Stimulated activated CD4-positive, alpha-beta T cell treated with anti-CD3 and anti-CD28 coated beads, Interleukin-2, amount 100 ng/mL, for 48 hours (primary cell): ENCODE measurements around the gene MMD.
"Not testable (repeated sequence)": the region's sequence is repeated elsewhere in the genome, so short reads cannot be mapped to it uniquely, and the experiment has no call there.

Experiments
- DNase-seq, 2 donors: peaks; one replicate each; pipeline ENCODE4 v3.0.0-alpha.2; 2020

Gene MMD

DNA sequence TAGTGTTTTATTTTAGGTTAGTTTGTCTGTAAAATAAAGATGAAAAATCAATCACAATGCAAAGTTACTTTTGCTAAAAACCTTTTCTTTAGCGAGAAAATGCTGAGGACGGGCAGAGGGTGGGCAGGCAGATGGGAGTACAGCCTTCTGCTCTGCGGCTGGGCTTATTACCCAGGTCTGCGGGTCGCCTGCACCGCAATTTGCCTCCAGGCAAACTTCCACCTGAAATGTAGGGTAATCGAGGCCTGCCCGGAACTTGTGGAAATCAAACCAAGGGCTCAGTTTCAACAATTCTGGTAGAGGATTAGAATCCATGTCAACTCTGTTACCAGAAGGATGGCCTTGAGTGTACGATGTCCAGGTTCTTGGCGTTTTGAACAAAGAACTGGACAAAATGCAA lies 22.3 kb upstream of the MMD start:
- DNase-seq, result no peak

DNA sequence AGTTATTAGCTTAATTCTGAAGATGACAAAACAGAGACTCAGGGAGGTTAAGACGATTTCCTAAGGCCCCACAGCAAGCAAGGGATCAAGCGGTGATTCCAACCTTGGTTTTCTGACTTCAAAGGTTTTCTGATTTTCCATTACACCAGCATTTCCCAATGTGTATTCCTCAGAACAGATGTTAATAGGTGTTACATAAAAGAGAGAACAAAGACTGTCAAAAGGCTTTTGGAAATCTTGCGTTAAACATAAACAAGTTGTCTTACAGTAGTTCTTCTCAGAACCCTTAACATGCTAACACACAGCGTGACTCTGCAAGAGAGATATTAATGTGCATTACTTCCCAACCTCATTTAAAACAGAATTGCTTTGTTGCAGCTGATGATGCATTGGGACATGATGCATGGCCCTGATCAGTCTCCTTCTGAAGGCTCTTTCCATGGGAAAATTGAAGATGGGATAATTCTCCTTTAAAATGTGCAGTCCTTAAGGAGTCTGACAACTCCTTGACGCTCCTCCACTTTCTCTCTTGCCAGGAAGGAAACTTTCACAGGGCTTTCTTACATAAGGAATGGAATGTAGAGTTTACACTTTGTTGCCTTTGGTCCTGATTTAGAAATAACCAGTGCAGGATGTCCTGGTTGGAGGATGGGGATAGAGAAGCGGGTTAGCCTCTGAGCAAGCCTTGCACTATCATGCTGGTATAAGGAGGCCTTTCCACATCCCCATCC lies 21.5 kb upstream of the MMD start:
- no peak for DNase-seq

DNA sequence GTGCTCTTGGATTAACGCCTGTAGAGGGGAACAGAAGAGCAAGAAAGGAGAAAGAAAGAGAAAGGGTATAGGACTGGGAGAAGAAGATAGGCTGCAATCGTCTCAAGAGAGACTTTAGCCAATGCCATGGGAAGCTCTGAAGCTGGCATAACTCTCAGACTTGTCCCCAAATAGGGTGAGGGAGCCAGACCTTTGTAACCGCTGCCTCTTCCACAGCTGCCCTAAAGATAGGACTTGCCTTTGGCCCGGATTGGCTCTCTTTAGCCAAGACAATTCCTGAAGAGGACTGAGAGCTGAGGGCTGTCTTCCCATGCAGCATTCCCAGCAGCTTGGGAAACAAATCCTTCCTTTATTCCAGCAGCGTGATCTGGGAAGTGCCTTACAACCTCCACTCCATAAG lies 20.8 kb upstream of the MMD start:
- DNase-seq, result no peak

DNA sequence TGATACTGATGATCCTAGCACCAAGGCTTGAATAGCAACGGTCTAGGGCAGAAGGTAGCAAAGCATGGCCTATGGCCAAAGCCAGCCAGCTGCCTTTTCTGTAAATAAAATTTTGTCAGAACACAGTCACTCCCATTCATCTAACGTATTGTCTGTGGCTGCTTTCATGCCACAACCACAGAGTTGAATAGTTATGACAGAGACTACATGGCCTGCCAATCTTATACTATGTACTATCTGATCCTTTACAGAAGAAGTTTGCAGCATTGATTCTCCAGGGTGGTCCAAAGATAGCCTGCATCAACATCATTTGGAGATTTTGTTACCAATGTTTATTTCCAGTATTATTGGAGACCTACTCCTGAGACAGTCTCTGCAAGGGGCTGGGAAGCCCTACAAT lies 19.9 kb upstream of the MMD start:
- no peak for DNase-seq

DNA sequence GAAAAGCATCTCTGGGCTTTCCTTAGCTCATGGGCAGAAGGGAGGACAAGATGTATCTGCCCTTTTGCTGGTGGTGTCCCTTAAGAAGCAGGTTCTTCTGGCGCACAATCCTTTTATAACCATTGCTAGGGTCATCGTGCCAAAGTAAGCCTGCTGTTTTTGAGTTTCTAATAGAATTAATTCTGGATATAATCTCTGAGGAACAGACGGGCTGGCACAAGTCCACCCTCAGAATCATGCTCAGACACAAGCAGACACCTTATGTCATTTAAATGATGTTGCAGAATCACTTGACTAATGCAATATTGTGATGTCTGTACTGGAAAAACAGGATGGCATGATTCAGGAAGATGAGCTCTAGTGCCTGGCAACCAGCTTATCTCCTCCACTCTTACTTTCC lies 18.8 kb upstream of the MMD start:
- DNase-seq, result no peak

DNA sequence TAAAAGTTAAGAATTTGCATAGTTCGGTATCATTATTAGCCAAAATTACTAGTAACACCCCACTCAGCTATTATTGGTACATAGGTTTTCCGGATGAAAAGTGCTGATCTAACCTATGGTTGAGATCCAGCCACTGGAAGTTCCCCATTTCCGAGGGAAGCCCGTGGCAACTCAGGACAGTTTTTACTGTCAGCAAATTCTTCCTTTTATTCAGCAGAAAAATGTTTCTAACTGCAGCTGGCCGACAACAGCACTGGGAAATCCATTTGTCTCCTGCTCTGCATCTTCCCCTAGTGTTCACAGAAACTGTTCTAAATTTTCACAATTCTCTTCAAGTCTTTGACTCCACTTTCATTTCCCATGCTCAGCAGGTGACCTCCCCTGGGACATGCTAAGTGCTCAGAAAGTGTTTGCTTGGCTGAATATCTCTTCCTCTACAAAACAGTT lies 15.5 kb upstream of the MMD start:
- DNase-seq, result no peak

DNA sequence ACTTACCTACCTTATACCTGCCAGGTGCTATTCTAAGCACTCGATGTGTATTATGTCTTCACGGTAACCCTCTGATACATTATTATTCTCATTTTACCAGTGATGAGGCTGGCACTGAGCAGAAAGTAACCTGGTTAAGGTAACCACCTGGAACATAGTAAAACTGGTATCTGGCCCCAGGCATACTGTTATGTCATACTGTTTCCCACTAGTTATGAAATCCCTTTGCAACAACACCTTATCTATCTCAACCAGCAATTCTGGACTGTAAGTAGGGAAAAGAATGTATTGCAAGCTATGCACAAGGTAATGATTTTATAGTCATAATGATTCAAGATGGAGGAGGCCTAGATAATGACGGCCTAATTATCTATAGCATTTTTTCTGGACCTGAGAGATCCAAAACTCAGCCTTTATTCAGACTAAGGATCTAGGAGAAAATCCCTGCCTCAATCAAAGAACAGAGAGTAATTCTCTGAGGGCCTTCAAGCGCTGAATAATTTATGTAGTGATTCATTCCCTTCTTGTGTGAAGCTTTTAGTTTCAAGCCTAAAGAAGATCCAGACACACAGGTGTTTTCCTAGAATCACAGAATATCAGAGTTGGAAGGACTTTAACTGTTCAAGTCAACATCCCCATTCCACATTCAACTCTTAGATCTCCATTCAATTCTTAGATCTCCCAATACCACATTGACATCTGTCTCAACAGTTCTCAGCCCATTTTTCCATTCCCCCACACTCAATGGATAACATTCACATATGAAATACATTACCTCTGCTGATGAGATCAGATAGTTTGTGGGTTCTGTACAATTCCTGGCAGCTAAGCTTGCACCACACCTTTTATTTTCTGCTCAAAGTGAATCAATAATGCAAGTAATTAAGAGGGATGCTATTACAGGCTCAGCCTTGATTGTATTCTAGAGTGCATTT lies 14.9 kb upstream of the MMD start:
- no peak for DNase-seq

DNA sequence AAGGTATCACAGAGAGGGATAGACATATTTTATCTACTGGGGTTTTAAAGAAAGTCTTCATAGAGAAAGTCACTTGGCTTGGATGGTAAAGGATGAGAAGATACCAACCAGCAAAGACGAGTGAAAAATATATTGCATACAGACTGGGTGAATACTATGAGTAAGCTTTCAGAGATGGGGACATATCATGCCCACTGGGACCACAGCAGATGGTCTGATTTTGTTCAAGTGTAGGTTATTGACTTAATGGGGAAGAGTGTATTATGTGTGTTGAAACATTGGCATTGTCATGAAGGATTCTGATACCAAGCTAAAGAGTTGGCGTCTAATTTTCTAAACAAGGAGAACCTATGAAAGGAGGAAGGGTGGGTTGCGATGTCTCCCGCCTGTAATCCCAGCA lies 13.8 kb upstream of the MMD start:
- no peak for DNase-seq

DNA sequence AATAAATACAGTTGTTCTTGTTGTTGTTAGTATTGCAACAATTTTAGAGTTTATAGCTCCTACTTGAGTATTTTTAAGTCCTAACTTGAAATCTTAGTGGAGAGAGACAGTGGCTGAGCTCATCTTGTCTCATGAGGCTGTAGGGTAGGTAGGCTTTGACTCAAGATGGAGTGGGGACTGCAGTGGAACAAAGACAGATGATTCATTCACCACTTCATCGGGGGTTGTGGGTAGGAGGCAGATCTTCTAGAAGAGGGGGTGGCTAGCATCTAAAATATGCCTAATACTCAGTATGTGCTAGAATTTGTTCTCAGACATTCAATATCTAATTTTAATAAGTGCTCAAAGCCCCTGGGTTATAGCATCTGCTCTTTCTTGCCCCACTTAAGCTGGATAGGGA lies 13.1 kb upstream of the MMD start:
- no peak for DNase-seq

DNA sequence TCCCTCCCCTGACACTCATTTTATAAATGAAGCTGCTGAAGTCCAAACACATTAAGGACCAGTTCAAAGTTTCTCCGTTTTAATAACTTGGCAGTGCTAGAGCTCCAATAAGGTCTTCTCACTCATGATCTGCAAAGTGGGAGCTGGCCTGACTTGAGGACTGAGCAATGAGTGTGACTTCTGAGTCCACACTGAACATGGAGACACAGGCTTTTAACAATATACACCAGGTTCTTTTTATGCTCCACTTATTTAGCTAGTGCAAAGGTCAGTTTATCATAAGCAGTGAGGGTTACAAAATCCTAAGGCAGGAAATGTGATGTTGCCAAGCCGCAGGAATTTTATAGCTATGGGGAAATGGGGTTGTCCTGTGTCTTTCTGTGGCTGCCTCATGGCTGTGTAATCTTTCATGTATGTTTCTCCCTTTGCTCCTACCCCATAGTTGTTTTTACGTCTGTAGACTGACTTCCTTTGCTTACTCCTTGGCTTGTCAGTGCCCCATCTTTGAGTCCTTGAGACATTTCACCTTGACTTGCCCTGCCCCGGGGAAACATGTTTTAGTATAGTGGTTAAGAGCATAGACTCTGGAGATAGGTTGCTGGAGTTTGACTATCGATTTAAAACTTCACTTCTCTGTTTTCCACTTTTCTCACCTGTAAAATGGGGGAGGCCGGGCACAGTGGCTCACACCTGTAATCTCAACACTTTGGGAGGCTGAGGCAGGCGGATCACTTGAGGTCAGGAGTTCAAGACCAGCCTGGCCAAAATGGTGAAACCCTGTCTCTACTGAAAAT lies 12.2 kb upstream of the MMD start:
- no peak for DNase-seq

DNA sequence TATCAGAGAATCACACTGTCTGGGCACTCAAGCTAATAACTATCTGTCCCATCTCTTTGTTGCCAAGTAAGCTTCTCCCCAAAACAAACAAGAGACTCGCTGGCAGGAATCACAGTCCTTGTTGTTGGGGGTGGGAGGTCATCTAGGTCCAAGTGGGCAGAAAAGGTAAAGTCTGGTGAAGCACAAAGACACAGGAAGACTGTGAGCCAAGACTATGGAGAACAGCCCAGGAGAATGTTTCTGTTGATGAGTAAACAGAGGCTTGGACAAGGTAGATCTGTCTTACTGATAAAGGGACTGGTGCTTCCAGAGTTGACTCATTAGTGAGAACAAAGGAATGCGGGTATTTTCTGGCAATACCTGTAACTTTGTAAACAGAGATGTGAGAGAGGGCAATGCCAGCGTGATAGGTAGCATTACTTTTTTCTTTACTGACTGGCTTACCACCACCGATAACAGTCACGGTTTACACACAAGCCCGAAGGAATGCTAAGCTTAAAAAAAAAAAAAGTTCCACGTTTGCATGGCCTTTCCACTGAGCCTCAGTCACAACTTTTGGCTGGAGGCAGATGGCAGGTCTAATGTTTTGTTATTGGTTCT lies 11.5 kb upstream of the MMD start:
- DNase-seq, result no peak

DNA sequence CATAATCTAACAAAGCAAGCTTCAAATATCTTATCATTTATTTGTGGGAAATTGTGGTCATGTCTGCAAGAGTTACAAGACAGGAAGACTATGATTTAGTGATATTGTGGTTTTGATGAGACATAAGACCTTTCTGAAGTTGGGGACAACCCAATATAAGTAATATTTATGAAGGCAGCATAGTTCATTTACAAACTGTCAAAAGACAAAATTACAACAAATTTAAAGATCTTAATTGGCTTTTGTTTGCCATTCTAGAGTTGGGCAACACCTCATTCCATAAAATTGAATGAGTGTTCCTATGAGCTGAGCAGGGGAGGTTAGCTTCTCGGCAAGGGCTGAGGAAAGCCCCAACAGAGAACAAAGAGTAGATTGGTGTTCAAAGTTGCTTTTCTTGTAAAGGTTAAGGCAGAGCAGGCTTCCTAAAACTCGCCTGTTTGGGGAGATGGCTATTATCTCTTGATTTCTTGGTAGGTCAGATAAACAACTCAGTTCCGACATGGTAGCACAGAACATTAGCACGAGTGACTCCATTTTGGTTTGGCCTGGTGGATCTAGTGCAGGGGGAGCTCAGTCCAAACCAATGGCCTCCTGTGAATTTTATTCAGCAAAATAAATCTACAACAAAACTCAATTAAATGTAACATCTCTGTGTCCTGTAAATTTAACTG lies 10.9 kb upstream of the MMD start:
- no peak for DNase-seq

DNA sequence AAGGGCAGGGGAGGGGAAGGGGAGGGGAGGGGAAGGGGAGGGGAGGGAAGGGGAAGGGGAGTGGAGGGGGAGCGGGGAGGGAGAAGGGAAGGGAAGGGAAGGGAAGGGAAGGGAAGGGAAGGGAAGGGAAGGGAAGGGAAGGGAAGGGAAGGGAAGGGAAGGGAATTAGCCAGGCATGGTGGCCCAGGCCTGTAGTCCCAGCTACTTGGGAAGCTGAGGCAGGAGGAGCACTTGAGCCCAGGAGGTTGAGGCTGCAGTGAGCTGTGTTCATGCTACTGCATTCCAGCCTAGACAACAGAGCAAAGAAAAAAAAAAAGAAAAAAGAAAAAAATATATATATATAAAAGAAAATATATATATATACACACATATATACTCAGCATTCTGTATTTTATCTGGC lies 10.3 kb upstream of the MMD start:
- DNase-seq, result not testable (repeated sequence)

DNA sequence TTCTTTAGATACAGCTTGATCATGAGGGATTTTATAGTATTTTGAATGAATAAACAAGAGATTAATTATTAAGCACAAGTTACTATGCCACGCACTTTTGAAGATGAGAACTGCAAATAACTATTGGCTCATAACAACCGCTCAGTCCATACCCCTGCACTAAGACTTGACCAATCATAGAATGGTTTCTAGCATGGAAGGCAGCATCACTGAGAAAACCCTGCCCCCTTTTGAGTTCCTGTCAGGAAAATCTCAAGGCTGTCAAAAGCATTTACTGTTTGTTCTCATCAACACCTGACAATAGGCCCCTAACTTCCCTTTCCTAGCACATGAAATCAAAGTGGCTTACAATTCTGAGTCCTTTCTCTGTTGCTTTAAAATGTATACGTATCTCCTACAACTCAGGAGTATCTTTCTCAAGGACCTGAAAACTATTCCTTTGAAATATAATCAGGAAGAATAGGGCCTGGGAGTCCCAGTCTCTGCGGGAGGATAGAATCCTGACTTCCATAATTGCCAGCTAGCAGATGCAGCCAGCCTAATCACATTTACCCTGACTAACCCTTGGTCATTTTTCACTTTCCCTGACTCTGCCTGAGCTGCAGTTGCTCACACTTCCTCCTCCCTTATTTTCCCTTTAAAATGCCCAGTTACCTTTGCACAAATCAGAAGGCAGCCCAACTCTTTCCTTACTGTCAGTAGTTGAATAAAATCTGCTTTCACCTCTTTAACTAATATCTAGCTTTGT lies 9.1 kb upstream of the MMD start:
- no peak for DNase-seq

DNA sequence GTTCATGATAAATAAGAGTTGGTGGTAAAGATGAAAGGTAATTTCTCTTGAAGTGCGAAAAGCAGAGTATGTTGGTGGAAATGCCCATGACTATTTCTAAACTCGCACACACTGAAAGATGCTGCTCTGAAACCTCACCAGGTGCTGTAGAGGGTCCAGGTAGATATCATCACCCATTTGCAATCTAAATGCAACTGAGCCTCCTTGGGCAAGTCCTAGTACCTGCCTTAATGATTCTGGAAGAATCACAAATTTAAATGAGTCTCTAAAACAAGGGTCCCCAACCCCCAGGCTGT lies 5.9 kb upstream of the MMD start:
- no peak for DNase-seq

DNA sequence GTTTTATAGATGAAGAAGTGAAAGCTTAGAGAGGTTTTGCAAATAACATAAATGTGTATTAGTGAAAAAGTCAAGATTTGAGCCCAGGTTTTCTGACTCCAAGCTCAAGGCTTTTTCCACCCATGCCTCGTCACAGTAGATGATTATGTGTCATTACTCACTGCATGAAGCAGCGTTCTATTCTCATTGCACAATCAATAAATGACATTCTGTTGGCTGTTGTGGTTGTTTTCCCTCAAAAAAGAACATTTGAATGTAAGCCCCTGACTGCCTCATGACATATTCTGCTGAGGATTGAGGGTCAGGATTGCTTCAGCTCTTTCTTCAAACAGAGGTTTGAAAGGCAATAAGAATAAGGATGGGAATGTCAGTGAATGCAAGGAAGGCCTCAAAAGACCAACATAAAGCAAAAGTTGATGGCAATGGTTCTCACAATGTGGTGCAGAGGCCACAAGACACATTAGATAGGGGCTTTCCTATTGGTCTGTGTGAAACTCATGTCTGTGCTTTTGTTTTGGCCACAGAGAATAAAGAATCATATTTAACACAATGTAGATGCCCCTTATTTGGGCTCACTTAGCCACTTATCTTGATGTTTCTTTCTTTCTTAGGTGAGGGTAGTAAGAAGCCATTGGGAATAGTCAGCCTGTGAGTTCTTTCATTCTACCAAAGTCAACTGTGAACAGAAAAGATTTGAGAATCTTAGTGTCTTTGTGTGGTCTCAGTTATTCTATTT lies 5.4 kb upstream of the MMD start:
- DNase-seq, result no peak

DNA sequence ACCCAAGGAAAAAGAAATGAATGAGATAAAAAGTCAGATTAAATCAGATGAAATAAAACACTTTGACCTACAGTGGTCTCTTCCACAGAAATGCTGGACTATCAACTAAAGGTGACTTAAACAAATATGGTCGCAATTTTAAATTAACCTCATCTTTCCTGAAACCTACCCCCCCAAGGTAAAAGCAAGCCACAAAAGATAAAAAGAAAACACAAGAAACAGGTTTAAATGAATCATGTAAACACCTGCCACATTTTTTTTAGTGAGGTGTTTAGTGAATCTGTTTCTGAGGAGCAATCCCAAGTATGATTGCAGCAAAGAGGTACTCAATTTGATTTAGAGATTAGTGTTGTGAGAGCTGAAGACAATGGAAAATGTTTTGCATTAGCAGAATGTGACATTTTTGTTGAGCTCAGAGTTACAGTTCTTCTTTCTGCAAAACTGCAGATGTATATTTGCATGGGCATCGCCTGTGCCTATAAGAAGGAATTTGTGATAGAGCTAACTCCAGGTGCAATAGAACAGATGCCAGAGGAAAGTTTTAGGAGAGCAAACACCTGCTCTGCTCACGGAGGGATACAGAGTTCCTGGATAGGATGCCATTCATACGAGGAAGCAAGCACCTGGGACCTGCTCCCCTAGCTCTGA lies 3.4 kb upstream of the MMD start:
- DNase-seq, result no peak

DNA sequence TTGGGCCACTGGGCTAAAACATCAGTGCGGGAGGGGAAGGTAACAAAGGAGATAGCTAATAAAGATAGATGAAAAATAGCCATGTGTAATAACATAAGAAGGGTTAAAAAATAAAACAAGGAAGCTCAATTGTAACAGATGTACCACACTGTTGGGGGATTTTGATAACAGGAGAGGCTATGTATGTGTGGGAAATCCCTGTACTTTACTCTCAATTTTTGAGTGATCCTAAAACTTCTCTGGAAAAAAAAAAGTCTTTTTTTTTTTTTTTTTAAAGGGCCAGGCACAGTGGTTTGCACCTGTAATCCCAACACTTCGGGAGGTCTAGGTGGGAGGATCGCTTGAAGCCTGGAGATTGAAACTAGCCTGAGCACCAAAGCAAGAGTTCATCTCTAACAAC lies 1.9 kb upstream of the MMD start:
- DNase-seq, result no peak

DNA sequence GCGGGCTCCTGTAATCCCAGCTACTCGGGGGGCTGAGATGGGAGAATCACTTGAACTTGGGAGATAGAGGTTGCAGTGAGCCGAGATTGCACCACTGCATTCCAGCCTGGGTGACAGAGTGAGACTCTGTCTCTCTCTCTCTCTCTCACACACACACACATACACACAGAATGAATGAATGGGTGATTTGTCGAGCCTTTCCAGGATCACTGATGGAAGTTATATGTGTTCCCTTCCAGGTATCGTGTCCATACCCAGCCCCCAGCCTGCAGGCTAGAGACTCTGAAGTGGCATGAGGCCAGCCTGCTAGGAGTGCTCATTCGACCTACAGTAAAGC lies 1.2 kb upstream of the MMD start:
- not testable (repeated sequence) for DNase-seq

DNA sequence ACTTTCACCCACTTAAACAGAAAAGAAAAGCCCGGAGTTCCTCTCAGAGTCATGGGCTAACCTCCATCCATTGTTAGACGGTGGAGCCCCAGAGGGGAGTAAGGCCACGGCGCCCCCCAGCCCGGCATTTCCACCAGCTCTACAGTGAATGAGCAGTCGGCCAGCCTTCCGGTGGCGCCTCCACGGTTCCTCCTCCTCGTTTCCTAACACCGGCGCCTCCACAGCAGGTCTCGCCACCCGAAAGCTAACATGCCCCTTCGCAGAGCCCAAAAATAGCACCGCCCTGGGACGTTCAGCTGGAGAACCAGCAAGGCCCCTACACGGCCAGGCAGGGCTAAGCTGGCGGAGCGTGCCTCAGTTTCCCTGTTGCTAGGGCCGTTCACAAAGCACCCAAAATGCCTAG lies 858 bp downstream of the MMD start:
- peak; percentile 21 to 29 for DNase-seq
